Ascending aorta (tissue), 2 donors: ENCODE results near the gene SLX4. TPM values are rescaled to one million over a fixed set of nuclear protein-coding genes. Genes with fewer than 3 reads are reported as not detected.

Experiments used
- DNase-seq, 2 donors: peaks; one replicate each; pipeline ENCODE4 v3.0.0-alpha.2; 2019; ENCODE audit warnings: low spot score in 2 of 2
- H3K27ac ChIP-seq, 2 donors: fragments of 200-600 bp; sonication (generic); one replicate each; pipeline ENCODE4 v1.5.1; 2016 to 2017; ENCODE audit warnings: mild to moderate bottlenecking in 1 of 2
- H3K27me3 ChIP-seq: fragments of 200-600 bp; sonication (generic); one replicate; pipeline ENCODE4 v1.5.1; 2017
- H3K36me3 ChIP-seq, 2 donors: fragments of 200-600 bp; sonication (generic); one replicate each; pipeline ENCODE4 v1.5.1; 2016
- H3K4me1 ChIP-seq, 2 donors: fragments of 200-600 bp; sonication (generic); one replicate each; pipeline ENCODE4 v1.5.1; 2016 to 2017; ENCODE audit warnings: mild to moderate bottlenecking in 1 of 2
- H3K4me3 ChIP-seq, 2 donors: fragments of 200-600 bp; sonication (generic); one replicate each; pipeline ENCODE4 v1.5.1; 2016 to 2017; ENCODE audit warnings: mild to moderate bottlenecking in 1 of 2
- H3K9me3 ChIP-seq, 2 donors: fragments of 200-600 bp; sonication (generic); one replicate each; pipeline ENCODE4 v1.5.1; 2016
- CTCF ChIP-seq, 3 experiments: fragments of 200-600 bp in 2 of 3; fragments of 450-650 bp in 1 of 3; sonication (generic) in 2 of 3; IDR thresholded peaks; one replicate each; pipeline ENCODE4 v1.5.1; 2016 to 2019; ENCODE audit warnings: antibody characterized with exemption in 3 of 3, mild to moderate bottlenecking in 1 of 3, moderate library complexity in 1 of 3
- intact Hi-C: fragments of 100-400 bp; cut with DNase I; formaldehyde crosslinking; loops from one replicate; pipeline ENCODE4 v1.15.1; 2023
- total RNA-seq: library from RNA; depleted of rRNA; stranded (reverse); fragments of >200 nt; gene quantifications from one replicate; pipeline ENCODE4 v1.1.0, GENCODE V29; 2016

The SLX4 gene
- total RNA-seq, 1 donor from 2014 or later, result 3.4 TPM

GRCh38 chr16:3578610-3579551, 32.5 kb downstream of the SLX4 start:
- intact Hi-C loops, result no loop called here
- DNase-seq, result no peak
- H3K27ac ChIP-seq, result no peak overlapping the region

DNA sequence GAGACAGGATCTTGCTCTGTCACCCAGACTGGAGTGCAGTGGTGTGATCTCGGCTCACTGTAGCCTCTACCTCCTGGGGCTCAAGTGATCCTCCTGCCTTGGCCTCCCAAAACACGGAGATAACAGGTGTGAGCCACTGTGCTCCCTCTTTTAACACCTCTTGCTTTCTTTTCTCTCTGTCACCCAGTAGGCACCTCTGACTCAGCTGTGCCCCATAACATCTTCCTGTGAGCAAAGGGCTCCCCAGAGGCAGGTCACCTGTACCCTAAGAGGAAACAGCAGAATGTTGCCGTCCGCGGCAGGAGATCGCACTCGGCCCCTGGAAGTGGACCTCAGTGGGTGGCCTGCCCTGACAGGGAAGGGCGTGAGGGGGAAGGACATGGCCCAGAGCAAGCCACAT, 33.3 kb downstream of the SLX4 start:
- no peaks in the 10 kb centered on the region for H3K9me3 ChIP-seq
- no peak overlapping the region for H3K4me3 ChIP-seq
- peaks cover 5 to 16% of the 10 kb centered on the region in 2 donors for H3K36me3 ChIP-seq
- intact Hi-C loops, result no loop called here
- no peak for TF ChIP-seq CTCF (IDR thresholded peaks at IDR 0.05)
- H3K4me1 ChIP-seq, result no peaks in the 10 kb centered on the region
- H3K27ac ChIP-seq, result no peak overlapping the region
- DNase-seq, result no peak
- H3K27me3 ChIP-seq, result no peaks in the 10 kb centered on the region

More at GRCh38 chr16:3578610-3579551, 32.5 kb downstream of the SLX4 start:
- no peaks in the 10 kb centered on the region for H3K27me3 ChIP-seq
- no peaks in the 10 kb centered on the region for H3K9me3 ChIP-seq
- H3K36me3 ChIP-seq, result peaks cover 13 to 21% of the 10 kb centered on the region in 2 donors
- no peak for TF ChIP-seq CTCF (IDR thresholded peaks at IDR 0.05)
- no peak overlapping the region for H3K4me3 ChIP-seq
- H3K4me1 ChIP-seq, result no peaks in the 10 kb centered on the region

- Histone ChIP-seq H3K27ac (no peak within 1 kb of the TSS), H3K36me3 (peaks cover 5 to 10% of the 10 kb centered on the region in 2 donors), H3K4me3 (peak within 1 kb of the TSS in 1 of 2 donors; percentile 15), H3K4me1 (no peaks in the 10 kb centered on the region), H3K9me3 (no peaks in the 10 kb centered on the region), H3K27me3 (no peaks in the 10 kb centered on the region)
- intact Hi-C loops, result no loop called here
- no peak for DNase-seq
- no peak for TF ChIP-seq CTCF (IDR thresholded peaks at IDR 0.05)
These were observed 34.1 kb downstream of the SLX4 start, which contains the start of gene NLRC3 for GRCh38 chr16:3577302-3577752. NLRC3 (minus strand) TSS chr16:3577403; CDS start chr16:3565036, 12,367 bp downstream.

DNA sequence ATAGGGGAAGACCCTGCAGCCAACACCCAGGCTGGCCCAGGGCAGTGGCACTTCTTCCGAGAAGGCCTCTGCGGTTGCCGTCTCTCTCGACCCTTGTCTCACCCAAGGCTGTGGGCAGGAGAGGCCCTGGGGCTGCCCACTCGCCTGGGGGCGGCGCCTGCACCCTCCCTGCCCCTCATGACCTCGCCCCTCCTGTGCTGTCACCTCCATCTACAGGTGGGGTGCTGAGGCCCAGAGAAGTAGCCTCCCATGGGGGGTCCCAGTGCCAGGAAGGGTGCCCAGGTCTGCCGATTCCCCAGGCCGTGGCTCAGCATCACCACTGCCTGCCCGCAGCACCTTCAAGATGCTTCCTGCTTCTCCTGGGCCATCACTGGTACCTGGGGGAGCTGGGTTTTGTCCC, 35.2 kb downstream of the SLX4 start:
- no peak for DNase-seq
- H3K27me3 ChIP-seq, result no peaks in the 10 kb centered on the region
- no peaks in the 10 kb centered on the region for H3K9me3 ChIP-seq
- TF ChIP-seq CTCF (IDR thresholded peaks at IDR 0.05), result no peak
- H3K4me1 ChIP-seq, result no peaks in the 10 kb centered on the region
- no peak overlapping the region for H3K4me3 ChIP-seq
- intact Hi-C loops, result no loop called here
- H3K36me3 ChIP-seq, result peaks cover 0 to 1% of the 10 kb centered on the region in 2 donors
- H3K27ac ChIP-seq, result no peak overlapping the region

- TF ChIP-seq CTCF (IDR thresholded peaks at IDR 0.05), result no peak
- intact Hi-C loops, result no loop called here
- Histone ChIP-seq H3K9me3 (peaks cover 0 to 3% of the 10 kb centered on the region in 2 donors), H3K4me3 (no peak overlapping the region), H3K36me3 (peaks cover 0 to under 1% of the 10 kb centered on the region in 2 donors), H3K4me1 (no peaks in the 10 kb centered on the region), H3K27ac (no peak overlapping the region), H3K27me3 (no peaks in the 10 kb centered on the region)
- DNase-seq, result no peak
These were observed 35.9 kb downstream of the SLX4 start for GRCh38 chr16:3575491-3575890.
